SK-N-SH treated with all-trans-retinoic acid at 6 μM for 48 hours (cell line): Measurements from ENCODE around the gene XRCC3.

Experiments used
- BACH2 ChIP-seq: fragments of 250-450 bp; sonication (Bioruptor Pico); IDR thresholded peaks from 2 replicates; pipeline ENCODE4 v1.9.0; 2021; ENCODE audit warnings: mild to moderate bottlenecking, borderline replicate concordance
- CSDC2 ChIP-seq: fragments of 250-450 bp; sonication (Bioruptor Pico); IDR thresholded peaks from 2 replicates; pipeline ENCODE4 v1.5.0; 2020; ENCODE audit warnings: mild to moderate bottlenecking, moderate library complexity
- CSRNP3 ChIP-seq: fragments of 250-450 bp; sonication (Bioruptor Pico); IDR thresholded peaks from 2 replicates; pipeline ENCODE4 v1.5.1; 2021; ENCODE audit warnings: mild to moderate bottlenecking, moderate library complexity
- PATZ1 ChIP-seq: fragments of 250-450 bp; sonication (Bioruptor Pico); IDR thresholded peaks from 2 replicates; pipeline ENCODE4 v1.8.0; 2020; ENCODE audit warnings: mild to moderate bottlenecking, moderate library complexity, borderline replicate concordance
- POU6F1 ChIP-seq: fragments of 250-450 bp; sonication (Bioruptor Pico); IDR thresholded peaks from 2 replicates; pipeline ENCODE4 v1.8.0; 2021; ENCODE audit warnings: low read depth, mild to moderate bottlenecking, moderate library complexity, borderline replicate concordance
- PPARA ChIP-seq: fragments of 250-450 bp; sonication (Bioruptor Pico); IDR thresholded peaks from 2 replicates; pipeline ENCODE4 v1.5.0; 2020; ENCODE audit warnings: mild to moderate bottlenecking, borderline replicate concordance
- RARB ChIP-seq: fragments of 250-450 bp; sonication (Bioruptor Pico); IDR thresholded peaks from 2 replicates; pipeline ENCODE4 v1.8.0; 2021; ENCODE audit warnings: mild to moderate bottlenecking, moderate library complexity
- SNAI2 ChIP-seq: fragments of 250-450 bp; sonication (Bioruptor Pico); IDR thresholded peaks from 2 replicates; pipeline ENCODE4 v1.5.0; 2020; ENCODE audit warnings: mild to moderate bottlenecking, moderate library complexity
- TOX ChIP-seq: fragments of 250-450 bp; sonication (Bioruptor Pico); IDR thresholded peaks from 2 replicates; pipeline ENCODE4 v1.8.0; 2021; ENCODE audit warnings: mild to moderate bottlenecking, moderate library complexity, borderline replicate concordance
- ZFP3 ChIP-seq: fragments of 250-450 bp; sonication (Bioruptor Pico); IDR thresholded peaks from 2 replicates; pipeline ENCODE4 v1.5.0; 2020; ENCODE audit warnings: mild to moderate bottlenecking, moderate library complexity
- ZFP30 ChIP-seq: fragments of 450-650 bp; formaldehyde crosslinking; IDR thresholded peaks from 2 replicates; pipeline ENCODE4 v1.5.0; 2022; ENCODE audit warnings: mild to moderate bottlenecking, moderate library complexity
- ZNF565 ChIP-seq: fragments of 450-650 bp; formaldehyde crosslinking; conservative IDR thresholded peaks from 2 replicates; pipeline ENCODE4 v1.5.0; 2020; ENCODE audit warnings: low read depth, mild to moderate bottlenecking, moderate library complexity
- ZNF70 ChIP-seq: fragments of 450-650 bp; formaldehyde crosslinking; IDR thresholded peaks from 2 replicates; pipeline ENCODE4 v1.5.0; 2020; ENCODE audit warnings: mild to moderate bottlenecking, moderate library complexity
- ZNF8 ChIP-seq: fragments of 450-650 bp; formaldehyde crosslinking; IDR thresholded peaks from 2 replicates; pipeline ENCODE4 v1.5.0; 2020; ENCODE audit warnings: mild to moderate bottlenecking, moderate library complexity

- no peak for TF ChIP-seq PATZ1 (CRISPR knock-in tag)
- TF ChIP-seq PPARA (CRISPR knock-in tag), result no peak
- TF ChIP-seq ZFP30 (CRISPR knock-in tag), result no peak
- no peak for TF ChIP-seq TOX (CRISPR knock-in tag)
- no peak for TF ChIP-seq RARB (CRISPR knock-in tag)
- no peak for TF ChIP-seq CSDC2
- no peak for TF ChIP-seq ZNF8 (CRISPR knock-in tag)
- no peak for TF ChIP-seq SNAI2
- no peak for TF ChIP-seq ZNF70
- TF ChIP-seq ZNF565 (CRISPR knock-in tag), result no peak
- TF ChIP-seq ZFP3 (CRISPR knock-in tag), result no peak
- no peak for TF ChIP-seq BACH2
- no peak for TF ChIP-seq POU6F1 (CRISPR knock-in tag)
- TF ChIP-seq CSRNP3 (CRISPR knock-in tag), result no peak
These were observed 26.0 kb downstream of the XRCC3 start for GRCh38 chr14:103688906-103689902.
